A673 (cell line): Measurements from ENCODE around the gene LTC4S.
"Not testable (repeated sequence)": the region's sequence is repeated elsewhere in the genome, so short reads cannot be mapped to it uniquely, and the experiment has no call there.

Source experiments
- CTCF ChIP-seq: fragments of 300-800, 200-600 bp; sonication (generic); conservative IDR thresholded peaks from 2 replicates; pipeline ENCODE4 v1.5.1; 2017; ENCODE audit warnings: low read depth, mild to moderate bottlenecking, antibody characterized with exemption, low read length, moderate library complexity, mixed read lengths
- EZH2 ChIP-seq: fragments of 200-600 bp; sonication (generic); IDR thresholded peaks from 2 replicates; pipeline ENCODE4 v1.6.1; 2017; ENCODE audit warnings: borderline replicate concordance, low read depth, mild to moderate bottlenecking, mixed read lengths, antibody characterized with exemption, low read length; ENCODE audit not compliant: poor library complexity, severe bottlenecking

DNA sequence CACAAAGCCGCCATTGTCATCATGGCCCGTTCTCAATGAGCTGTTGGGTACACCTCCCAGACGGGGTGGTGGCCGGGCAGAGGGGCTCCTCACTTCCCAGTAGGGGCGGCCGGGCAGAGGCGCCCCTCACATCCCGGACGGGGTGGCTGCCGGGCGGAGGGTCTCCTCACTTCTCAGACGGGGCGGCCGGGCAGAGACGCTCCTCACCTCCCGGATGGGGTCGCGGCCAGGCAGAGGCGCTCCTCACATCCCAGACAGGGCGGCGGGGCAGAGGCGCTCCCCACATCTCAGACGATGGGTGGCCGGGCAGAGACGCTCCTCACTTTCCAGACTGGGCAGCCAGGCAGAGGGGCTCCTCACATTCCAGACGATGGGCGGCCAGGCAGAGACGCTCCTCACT, 41.1 kb downstream of the LTC4S start:
- not testable (repeated sequence) for TF ChIP-seq CTCF, EZH2
